PC-3 (cell line): ENCODE data around the gene SLC23A1.

Source experiments
- EZH2 ChIP-seq: fragments of 300-600 bp; sonication (generic); IDR thresholded peaks from one replicate; pipeline ENCODE4 v1.6.1; 2017; ENCODE audit warnings: antibody characterized with exemption, mild to moderate bottlenecking, low read length; ENCODE audit not compliant: unreplicated experiment
- EZH2phosphoT487 ChIP-seq: fragments of 300-600 bp; sonication (generic); IDR thresholded peaks from 2 replicates; pipeline ENCODE4 v1.6.1; 2018; ENCODE audit warnings: mild to moderate bottlenecking, antibody characterized with exemption, low read length, borderline replicate concordance
- TF ChIP-seq, protein P1 (sequence below): fragments of 300-600 bp; sonication (generic); conservative IDR thresholded peaks from 2 replicates; pipeline ENCODE4 v1.5.1; 2017; ENCODE audit warnings: antibody characterized with exemption, low read depth, mild to moderate bottlenecking, low read length

DNA sequence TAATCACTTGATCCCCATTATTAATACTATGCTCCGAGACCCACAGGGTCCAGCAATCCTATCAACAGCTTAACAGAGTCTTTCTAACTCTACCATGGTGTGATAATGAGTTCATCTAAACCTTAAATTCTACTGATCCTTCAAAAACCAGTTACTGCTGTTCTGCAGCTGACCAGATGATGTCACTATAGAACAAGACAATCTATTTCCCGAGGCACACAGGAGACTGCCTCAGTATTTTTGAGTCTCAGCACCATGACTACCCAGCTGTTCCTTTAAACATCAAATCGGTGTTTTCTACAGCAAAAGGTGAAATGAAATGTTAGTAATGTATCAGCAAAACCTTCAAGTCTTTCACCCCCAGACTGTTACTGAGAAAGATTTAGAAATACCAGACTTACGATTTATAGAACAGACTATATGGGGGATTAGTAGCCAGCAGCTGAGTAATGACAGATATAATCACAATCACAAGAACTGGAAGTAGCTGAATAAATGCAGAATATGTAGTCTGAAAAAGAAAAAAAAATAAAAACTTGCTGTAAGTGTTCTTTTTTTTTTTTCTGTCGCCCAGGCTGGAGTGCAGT lies 39.3 kb upstream of the SLC23A1 start:
- TF ChIP-seq, protein P1, sequence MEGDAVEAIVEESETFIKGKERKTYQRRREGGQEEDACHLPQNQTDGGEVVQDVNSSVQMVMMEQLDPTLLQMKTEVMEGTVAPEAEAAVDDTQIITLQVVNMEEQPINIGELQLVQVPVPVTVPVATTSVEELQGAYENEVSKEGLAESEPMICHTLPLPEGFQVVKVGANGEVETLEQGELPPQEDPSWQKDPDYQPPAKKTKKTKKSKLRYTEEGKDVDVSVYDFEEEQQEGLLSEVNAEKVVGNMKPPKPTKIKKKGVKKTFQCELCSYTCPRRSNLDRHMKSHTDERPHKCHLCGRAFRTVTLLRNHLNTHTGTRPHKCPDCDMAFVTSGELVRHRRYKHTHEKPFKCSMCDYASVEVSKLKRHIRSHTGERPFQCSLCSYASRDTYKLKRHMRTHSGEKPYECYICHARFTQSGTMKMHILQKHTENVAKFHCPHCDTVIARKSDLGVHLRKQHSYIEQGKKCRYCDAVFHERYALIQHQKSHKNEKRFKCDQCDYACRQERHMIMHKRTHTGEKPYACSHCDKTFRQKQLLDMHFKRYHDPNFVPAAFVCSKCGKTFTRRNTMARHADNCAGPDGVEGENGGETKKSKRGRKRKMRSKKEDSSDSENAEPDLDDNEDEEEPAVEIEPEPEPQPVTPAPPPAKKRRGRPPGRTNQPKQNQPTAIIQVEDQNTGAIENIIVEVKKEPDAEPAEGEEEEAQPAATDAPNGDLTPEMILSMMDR: peak; percentile 90
- no peak for TF ChIP-seq EZH2phosphoT487
- no peak for TF ChIP-seq EZH2
